ENCODE data around the gene SDR42E2.
A peak's percentile ranks its signal among the peaks of the same experiment; 100 is the strongest.
"Not testable (repeated sequence)": the region's sequence is repeated elsewhere in the genome, so short reads cannot be mapped to it uniquely, and the experiment has no call there.

The SDR42E2 gene

DNA sequence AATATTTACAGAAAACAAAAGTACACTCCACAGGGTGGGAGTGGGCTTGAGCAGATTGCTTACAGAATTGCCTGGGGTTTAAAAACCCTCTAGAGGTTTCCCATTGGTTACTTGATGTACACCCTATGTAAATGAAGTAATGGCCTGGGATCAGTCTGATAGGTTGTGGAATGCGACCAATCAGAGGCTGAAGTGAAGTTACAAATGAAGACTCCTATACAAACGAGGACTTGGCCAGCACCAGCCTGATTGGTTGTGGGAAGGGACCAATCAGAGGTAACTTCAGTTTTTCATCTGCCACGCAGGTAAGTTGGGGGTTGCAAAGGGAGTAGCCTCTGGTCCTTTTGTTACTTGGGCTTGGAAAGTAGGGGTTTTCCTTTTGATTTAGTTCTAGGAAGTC lies 52.6 kb downstream of the SDR42E2 start:
- no peak for DNase-seq

DNA sequence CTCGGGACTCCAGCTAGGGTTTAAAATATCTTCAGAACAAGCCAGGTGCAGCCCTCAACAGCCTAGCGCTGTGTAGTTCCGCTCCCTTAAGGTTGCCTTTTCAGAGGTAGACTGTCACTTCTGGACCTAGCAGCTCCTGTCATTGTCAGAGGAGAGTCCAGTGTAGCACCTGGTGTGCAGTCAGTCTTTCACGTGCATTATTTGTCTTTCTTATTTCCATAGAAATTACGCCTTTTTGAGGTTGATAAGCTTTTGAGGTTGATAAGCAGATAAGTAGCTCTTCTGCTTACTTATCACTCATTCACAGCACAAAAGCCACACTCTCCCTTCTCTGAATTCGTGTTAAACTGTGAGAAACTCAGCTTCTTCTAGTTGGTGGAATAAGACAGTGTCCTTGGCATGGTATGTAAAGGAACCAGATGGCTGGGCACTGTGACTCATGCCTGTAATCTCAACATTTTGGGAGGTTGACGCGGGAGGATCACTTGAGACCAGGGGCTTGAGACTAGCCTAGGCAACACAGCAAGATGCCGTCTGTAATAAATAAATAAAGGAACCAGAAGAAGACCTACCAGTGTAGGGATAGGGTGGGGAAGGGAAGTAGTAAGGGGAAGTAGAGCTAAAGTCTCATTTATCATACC lies 54.0 kb downstream of the SDR42E2 start:
- no peak for DNase-seq

DNA sequence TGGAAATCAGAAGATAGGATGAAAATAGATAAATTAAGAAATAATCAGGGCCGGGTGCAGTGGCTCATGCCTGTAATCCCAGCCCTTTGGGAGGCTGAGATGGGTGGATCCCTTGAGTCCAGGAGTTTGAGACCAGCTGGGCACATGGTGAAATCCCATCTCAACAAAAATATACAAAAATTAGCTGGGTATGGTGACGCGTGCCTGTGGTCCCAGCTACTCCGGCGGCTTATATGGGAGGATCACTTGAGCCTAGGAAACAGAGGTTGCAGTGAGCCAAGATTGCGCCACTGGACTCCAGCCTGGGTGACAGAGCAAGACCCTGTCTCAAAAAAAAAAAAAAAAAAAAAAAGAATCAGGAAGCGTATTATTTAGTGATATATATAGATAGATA lies 54.5 kb downstream of the SDR42E2 start:
- DNase-seq, result not testable (repeated sequence)

DNA sequence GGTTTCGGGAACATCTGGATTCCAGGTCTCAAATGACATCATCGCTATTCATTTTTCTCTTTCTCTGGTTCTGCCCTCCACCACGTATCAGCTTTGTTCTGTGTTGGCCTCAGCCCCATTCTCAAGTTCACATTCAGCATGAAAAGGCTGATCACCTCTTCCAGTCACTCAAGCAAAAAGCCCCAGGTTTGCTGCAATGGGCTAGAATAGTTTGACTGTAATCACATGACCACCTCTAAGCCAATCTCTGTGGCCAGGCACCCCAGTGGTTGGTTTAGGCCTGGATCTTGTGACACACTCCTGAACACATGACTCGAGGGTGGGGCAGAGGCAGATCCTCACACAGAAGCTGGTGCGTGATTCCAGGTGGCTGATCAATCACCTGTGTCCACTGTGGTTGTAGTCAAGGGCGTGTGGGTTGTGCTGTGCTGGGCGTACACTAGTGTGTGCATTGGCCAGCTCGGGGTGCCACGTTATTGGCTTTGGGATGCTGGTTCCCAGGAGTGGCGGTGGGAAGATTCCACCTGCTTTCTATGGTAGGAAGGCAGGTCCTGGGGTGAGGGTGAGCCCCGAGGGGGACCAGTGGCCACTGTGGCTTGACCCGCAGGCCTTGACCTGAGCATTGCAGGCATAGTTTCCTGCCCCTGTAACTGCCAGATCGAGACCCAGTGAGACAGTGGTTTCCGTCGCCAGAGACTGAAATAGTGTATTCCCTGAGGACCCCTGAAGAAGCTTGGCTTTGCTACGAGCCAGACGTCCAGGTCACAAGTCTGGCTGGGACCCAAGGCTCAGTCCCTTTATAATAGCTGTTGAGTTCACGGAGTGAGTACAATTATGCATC lies 55.8 kb downstream of the SDR42E2 start:
- DNase-seq, result peak; percentile 54

DNA sequence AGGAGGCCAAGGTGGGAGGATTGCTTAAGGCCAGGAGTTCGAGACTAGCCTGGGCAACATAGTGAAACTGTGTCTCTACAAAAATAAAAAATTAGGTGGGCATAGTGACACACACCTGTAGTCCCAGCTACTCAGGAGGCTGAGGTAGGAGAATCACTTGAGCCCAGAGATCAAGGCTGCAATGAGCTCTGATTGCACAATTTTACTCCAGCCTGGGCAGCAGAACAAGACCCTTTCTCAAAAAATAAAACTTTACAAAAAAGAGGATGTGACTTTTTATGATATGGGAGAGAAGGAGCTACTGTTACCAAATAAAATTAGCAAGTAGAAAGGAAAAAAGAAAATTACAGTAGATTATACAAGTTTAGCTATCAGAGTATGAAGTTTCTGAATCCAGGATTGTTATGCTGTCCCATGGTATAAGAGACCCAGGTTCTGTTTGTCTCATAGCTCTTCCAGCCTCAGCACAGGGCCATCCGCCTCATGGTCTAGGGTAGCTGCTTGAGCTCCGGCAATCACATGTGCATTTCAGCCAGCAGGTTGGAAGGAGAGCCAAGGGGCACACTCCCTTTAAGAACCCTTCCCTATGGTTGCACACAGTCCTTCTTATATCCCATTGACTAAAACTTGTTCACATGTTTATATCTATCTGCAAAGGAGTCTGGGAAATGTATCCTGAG lies 57.2 kb downstream of the SDR42E2 start:
- DNase-seq, result no peak

DNA sequence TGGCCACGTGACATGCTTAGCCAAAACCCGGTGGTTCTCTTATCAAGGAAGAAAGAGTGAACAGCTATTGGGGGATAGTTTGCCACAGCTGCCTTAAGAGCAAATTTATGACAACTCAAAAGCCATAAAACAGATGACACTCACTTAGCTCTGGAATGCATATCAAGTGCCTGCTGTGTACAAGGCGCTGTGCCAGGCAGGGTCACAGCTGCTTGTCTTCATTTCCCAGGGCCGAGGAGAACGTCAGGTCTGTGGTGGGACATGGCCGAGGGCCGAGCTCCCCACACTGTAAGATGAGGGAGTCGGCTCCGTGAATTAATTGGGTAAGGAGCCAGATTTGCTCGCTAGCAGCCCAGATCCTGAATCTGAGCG lies 57.7 kb downstream of the SDR42E2 start:
- no peak for DNase-seq

DNA sequence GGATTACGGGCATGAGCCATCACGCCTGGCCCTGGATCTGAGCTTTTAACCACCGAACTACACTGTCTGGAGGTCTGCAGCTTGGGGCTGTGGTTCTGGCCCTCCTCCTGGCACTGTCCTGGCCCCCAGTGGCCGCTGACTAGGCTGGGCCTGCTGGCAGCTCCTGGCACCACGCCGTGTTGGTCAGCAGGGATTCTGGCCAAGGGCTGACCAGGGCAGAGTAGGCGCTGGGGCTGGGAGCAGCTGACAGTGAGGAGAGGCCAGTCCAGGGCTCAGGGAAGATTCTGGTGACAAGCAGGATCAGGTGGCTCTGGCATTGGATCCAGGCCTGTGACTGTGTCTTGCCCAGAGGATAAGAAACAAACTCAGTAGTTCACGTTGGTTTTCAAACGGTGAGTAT lies 58.4 kb downstream of the SDR42E2 start:
- DNase-seq, result no peak

DNA sequence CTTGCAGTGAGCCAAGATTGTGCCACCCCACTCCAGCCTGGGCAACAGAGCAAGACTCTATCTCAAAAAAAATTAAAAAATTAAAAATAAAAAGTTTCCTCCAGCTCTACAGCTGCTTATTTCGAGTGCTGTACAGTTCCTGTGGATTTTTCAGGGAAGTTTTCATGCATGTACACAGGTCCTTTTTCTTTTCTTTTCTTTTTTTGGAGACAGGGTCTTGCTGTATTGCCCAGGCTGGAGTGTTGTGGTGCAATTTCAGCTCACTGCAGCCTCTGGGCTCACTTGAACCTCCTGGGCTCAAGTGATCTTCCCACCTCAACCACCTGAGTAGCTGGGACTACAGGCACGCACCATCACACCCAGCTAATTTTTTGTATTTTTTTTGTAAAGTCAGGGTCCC lies 59.7 kb downstream of the SDR42E2 start:
- DNase-seq, result no peak

DNA sequence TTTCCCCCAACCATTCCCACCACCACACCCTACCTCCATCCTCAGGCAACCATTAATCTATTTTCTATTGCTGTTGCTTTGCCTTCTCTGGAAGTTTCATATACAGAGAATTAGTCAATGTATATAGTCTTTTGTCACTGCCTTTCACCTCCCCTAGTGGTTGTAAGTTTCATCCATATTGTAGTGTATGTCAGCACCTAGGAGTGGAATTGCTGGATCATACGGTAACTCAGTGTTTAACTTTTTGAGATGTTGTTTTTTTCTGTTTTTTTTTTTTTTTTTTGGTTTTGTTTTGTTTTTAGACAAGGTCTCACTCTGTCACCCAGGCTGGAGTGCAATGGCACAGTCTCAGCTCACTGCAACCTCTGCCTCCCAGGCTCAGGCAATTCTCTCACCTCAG lies 60.7 kb downstream of the SDR42E2 start:
- no peak for DNase-seq

DNA sequence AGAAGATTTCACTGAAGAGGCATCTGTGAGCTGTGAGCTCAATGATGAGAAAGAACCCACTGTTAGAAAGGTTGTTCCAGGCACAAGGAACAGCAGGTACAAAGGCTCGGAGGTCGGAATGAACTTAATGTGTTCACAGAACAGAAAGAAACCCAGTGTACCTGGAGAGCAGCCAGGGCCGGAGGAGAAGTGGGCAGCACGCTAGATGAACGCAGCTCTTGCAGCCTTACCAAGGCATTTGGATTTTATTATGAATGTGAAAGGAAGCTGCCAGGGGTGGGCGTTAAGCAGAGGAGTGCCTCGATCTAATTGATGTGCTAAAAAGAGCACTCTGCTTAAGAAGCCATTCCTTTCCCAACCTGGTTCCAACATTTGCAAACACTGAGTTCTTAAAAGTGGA lies 62.8 kb downstream of the SDR42E2 start:
- no peak for DNase-seq

DNA sequence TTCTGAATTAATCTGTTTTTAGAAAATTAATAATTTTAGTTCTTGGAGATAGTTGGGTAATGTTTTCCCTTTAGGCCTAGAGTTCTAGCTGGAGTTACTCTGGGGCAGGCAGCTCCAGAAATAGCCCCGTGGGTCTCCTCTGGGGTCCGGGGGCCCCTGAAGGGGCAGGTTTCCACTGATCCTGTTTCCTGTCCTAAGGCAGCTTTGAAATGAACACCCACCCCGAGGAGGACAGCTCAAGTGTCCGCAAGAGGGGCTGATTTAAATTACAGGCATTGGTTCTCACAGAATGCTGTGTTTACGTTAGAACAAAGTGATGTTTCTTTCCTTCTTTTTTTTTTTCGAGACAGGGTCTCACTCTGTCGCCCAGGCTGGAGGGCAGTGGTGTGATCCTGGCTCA lies 67.6 kb downstream of the SDR42E2 start:
- no peak for DNase-seq

DNA sequence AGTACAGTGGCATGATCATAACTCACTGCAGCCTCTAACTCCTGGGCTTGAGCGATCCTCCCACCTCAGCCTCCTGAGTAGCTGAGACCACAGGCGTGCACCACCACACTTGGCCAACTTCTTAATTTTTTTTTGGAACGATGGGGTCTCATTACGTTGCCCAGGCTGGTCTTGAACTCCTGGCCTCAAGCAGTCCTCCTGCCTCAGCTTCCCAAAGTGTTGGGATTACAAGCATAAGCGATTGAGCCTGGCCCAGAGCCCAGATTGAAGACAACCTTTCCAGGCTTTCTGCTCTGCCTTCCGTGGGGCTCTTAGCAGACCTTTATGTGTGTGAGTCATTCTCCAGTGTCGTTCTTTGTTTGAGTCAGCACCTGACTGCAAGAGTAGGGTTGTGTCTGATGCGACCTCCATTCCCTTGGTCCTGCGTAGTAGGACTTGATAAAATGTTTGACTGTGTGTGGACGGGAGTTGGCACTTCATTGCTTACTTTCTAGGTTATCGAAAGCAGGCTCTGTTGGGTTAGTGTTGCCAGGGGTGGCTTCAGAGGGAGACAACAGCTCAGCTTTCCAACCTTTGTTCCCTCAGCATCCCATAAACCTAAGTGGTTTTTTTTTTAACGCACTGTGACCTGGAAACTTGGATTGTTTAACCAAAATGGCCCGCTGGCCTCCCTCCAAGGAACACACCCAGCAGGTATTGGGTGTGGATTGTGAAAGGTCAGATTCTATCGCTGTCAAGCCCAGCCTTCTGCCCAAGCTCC lies 70.2 kb downstream of the SDR42E2 start:
- peak; percentile 55 for DNase-seq

DNA sequence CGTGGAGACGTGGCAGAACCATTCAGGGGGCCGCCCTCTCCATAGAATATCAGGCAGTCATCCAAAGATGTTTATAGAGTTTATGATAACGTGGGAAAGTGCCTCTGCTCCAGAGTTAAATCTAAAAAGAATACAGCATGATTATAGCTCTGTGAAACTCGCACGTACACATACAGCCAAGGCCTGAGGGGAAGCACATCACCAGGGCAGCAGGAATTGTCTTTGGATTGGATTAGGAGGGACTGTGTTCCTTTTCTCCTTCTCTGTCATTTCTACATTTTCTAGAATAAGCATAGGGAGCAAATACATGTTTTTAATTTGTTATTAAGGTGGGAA lies 70.7 kb downstream of the SDR42E2 start:
- no peak for DNase-seq

DNA sequence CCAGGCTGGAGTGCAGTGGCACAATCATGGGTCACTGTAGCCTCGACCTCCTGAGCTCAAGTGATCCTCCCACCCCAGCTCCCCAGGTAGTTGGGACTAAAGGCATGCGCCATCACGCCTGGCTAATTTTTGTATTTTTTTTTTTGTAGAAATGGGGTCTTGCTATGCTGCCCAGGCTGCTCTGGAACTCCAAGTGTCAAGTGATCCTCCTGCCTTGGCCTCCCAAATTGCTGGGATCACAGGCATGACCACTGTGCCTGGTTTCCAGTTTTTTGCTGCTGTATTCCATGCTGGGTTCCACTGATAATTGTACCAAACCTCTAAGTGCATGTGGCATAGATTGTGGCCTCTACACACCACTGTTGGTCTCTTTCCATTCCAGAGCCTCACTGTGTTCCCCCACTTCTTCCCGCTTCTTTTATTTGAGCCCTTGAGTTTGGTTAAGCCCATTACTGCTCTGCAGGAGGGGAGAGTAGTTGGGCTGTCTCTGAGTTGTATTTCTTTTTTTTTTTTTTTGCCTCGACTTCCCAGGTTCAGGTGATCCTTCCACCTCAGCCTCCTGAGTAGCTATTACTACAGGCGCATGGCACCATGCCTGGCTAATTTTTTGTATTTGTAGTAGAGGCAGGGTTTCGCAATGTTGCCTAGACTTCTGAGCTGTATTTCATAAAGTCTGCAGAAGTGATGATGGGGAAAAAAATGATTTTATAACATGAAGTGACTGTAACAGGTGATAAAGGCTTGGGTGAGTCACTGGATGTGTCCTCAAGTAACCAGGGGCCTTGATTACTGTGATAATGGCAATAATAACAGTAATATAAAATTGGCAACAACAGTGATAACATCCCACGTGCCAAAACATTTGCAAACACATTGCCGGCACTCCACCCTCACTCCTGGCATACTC lies 73.8 kb downstream of the SDR42E2 start:
- DNase-seq, result no peak

DNA sequence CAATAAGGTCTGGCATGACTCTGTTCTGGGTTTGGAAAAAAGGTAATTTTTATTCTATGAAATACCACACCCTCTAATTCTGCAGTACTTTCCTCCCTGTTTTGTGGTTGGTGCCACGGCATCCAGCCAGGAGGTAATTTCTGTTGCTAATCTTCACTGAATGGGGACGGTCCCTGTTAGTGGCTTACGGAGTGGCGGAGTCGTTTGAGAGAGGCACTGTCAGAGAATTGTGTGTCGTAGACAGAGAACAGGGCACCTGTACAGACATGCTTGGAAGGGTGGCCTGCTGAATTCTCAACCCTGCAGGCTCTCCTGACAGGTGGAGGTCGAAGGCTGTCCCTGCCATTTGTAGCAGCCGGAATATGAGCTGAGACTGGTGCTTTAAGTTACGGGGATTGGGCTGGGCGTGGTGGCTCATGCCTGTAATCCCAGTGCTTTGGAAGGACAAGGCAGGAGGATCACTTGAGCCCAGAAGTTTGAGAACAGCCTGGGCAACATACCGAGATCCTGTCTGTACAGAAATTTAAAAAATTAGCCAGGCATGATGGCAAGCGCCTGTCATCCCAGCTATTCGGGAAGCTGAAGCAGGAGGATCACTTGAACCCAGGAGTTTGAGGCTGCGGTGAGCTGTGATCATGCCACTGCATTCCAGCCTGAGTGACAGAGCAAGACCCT lies 77.0 kb downstream of the SDR42E2 start:
- DNase-seq, result peak; percentile 11

DNA sequence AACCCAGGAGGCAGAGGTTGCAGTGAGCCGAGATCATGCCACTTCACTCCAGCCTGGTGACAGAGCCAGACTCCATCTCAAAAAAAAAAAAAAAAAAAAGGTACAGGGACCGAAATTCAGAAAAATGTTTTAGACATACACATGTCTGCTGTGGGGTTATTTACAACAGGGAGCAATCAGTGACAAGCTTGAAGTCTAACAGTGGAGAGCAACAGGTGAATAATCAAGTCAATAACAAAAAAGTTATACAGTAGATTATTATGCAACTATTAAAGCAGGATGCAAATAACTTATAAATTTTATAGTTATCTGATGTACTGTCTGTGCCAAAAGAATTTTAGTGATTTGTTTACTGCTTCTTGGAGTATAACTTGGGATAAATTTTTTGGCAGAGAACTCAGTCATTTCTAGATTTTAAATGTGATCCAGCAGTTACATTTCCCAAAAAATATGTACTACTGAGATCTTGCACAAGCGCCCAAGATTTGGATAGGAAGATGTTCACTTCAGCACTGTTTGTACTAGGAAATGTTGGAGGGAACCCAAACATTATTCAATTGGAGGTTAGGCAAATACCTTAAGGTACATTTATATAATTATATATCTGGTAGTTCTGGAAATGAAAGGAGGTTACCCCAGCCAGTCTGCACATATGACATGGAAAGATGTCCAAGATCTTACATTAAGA lies 77.9 kb downstream of the SDR42E2 start:
- DNase-seq, result no peak

All from activated CD4-positive, alpha-beta T cell treated with anti-CD3 and anti-CD28 coated beads for 48 hours (primary cell).